Neural cell (in vitro differentiated cells): ENCODE results near the gene RTTN. TPM values are rescaled to one million over a fixed set of nuclear protein-coding genes. Genes with fewer than 3 reads are reported as not detected.

Experiments
- H2AFZ ChIP-seq: fragments of 200-600, 300-800 bp; sonication (generic), shearing (Covaris generic); 2 replicates; pipeline ENCODE4 v1.6.0; 2014; ENCODE audit warnings: low read depth, mild to moderate bottlenecking, antibody characterized with exemption, low read length, moderate library complexity
- H3F3A ChIP-seq: fragments of 200-600 bp; shearing (Covaris generic); 2 replicates; pipeline ENCODE4 v1.6.1; 2016; ENCODE audit warnings: mild to moderate bottlenecking, moderate library complexity, mixed read lengths, antibody characterized with exemption, low read length; ENCODE audit not compliant: insufficient read depth, poor library complexity, severe bottlenecking
- H3K27ac ChIP-seq: fragments of 200-600, 300-800 bp; sonication (generic), shearing (Covaris generic); 2 replicates; pipeline ENCODE4 v1.5.1; 2014; ENCODE audit warnings: mild to moderate bottlenecking, low read length, moderate library complexity
- H3K27me3 ChIP-seq: fragments of 300-800, 200-600 bp; sonication (generic), shearing (Covaris generic); 2 replicates; pipeline ENCODE4 v1.6.0; 2014; ENCODE audit warnings: mild to moderate bottlenecking, low read depth, low read length, moderate library complexity; ENCODE audit not compliant: insufficient read depth
- H3K36me3 ChIP-seq: fragments of 300-800, 200-600 bp; sonication (generic), shearing (Covaris generic); 2 replicates; pipeline ENCODE4 v1.5.1; 2014; ENCODE audit warnings: mild to moderate bottlenecking, antibody characterized with exemption, low read length, moderate library complexity; ENCODE audit not compliant: insufficient read depth
- H3K4me2 ChIP-seq: fragments of 300-800, 200-600 bp; sonication (generic), shearing (Covaris generic); 2 replicates; pipeline ENCODE4 v1.6.0; 2014; ENCODE audit warnings: mild to moderate bottlenecking, low read length
- H3K4me3 ChIP-seq: fragments of 300-800, 200-600 bp; sonication (generic), shearing (Covaris generic); 2 replicates; pipeline ENCODE4 v1.5.1; 2014; ENCODE audit warnings: mild to moderate bottlenecking, low read length, moderate library complexity
- H3K79me2 ChIP-seq: fragments of 200-600 bp; shearing (Covaris generic); replicated peaks from 2 replicates; pipeline ENCODE4 v1.6.0; 2014; ENCODE audit warnings: mild to moderate bottlenecking, low read length, moderate library complexity; ENCODE audit not compliant: insufficient read depth
- H3K9ac ChIP-seq: fragments of 300-800, 200-600 bp; sonication (generic), shearing (Covaris generic); 2 replicates; pipeline ENCODE4 v1.6.1; 2016; ENCODE audit warnings: mild to moderate bottlenecking, low read length, mixed read lengths
- H3K9me2 ChIP-seq: fragments of 200-600 bp; shearing (Covaris generic); 2 replicates; pipeline ENCODE4 v1.6.1; 2016; ENCODE audit warnings: mild to moderate bottlenecking, low read length, mixed read lengths; ENCODE audit not compliant: insufficient read depth
- H3K9me3 ChIP-seq: fragments of 200-600, 300-800 bp; sonication (generic), shearing (Covaris generic); 2 replicates; pipeline ENCODE4 v1.6.1; 2016; ENCODE audit warnings: mild to moderate bottlenecking, mixed run types, low read length, moderate library complexity, mixed read lengths
- H4K20me1 ChIP-seq: fragments of 200-600 bp; shearing (Covaris generic); 2 replicates; pipeline ENCODE4 v1.6.1; 2016; ENCODE audit warnings: mild to moderate bottlenecking, mixed run types; ENCODE audit not compliant: insufficient read depth
- EP300 ChIP-seq: fragments of 450-650 bp; conservative IDR thresholded peaks from 2 replicates; pipeline ENCODE4 v1.6.1; 2014; ENCODE audit warnings: antibody characterized with exemption, mild to moderate bottlenecking, moderate library complexity; ENCODE audit not compliant: poor library complexity, severe bottlenecking
- EZH2 ChIP-seq: fragments of 200-600, 300-800 bp; shearing (Covaris generic), sonication (generic); IDR thresholded peaks from 2 replicates; pipeline ENCODE4 v1.6.1; 2014; ENCODE audit warnings: antibody characterized with exemption, low read length, borderline replicate concordance, mild to moderate bottlenecking; ENCODE audit not compliant: insufficient read depth, poor library complexity, severe bottlenecking
- MXI1 ChIP-seq: fragments of 450-650 bp; conservative IDR thresholded peaks from 2 replicates; pipeline ENCODE4 v1.6.1; 2014; ENCODE audit warnings: antibody characterized with exemption, mild to moderate bottlenecking; ENCODE audit not compliant: poor library complexity, severe bottlenecking
- POLR2AphosphoS5 ChIP-seq: IDR thresholded peaks from 2 replicates; pipeline ENCODE4 v1.6.1; 2012
- RAD21 ChIP-seq: fragments of 450-650 bp; conservative IDR thresholded peaks from 2 replicates; pipeline ENCODE4 v1.6.1; 2014; ENCODE audit warnings: antibody characterized with exemption, mild to moderate bottlenecking, moderate library complexity
- REST ChIP-seq: IDR thresholded peaks from 2 replicates; pipeline ENCODE4 v1.6.1; 2012; ENCODE audit warnings: borderline replicate concordance
- SMC3 ChIP-seq: fragments of 450-650 bp; conservative IDR thresholded peaks from 2 replicates; pipeline ENCODE4 v1.6.1; 2014; ENCODE audit warnings: antibody characterized with exemption, mild to moderate bottlenecking, moderate library complexity; ENCODE audit not compliant: poor library complexity
- TAF1 ChIP-seq: IDR thresholded peaks from 2 replicates; pipeline ENCODE4 v1.6.1; 2012; ENCODE audit warnings: low read depth
- polyA plus RNA-seq: library from polyadenylated mRNA; depleted of rRNA; stranded (reverse); fragments of >200 nt; gene quantifications from 2 replicates; pipeline ENCODE4 v1.2.3, GENCODE V29; 2014
- TF ChIP-seq, protein P1 (sequence below): fragments of 450-650 bp; IDR thresholded peaks from 2 replicates; pipeline ENCODE4 v1.5.1; 2014; ENCODE audit warnings: antibody characterized with exemption, mild to moderate bottlenecking, moderate library complexity; ENCODE audit not compliant: poor library complexity, severe bottlenecking

The RTTN gene
- polyA plus RNA-seq, 1 donor from 2014 or later: 24.2 TPM

DNA sequence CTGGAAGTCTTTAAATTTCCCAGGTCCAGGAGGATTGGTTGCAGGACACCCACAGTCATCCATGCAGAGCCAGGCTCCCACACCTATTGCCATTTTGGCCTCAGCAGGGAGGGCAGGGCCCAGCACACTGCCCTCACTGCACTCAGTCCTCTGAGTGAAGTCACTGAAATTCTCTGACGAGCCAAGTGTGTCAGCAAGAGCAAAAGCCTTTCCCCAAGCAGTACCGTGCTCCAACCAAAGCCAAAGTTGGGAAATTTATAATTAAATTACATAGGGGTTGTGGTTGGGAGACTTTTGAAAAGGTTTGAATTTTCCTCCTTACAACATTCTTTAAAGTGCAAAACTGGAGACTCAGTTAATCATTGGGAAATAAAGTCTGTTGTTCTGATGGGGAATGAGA, 159.3 kb downstream of the RTTN start:
- no peaks in the 10 kb centered on the region for H3K9me2 ChIP-seq
- H3K4me2 ChIP-seq: no peak overlapping the region
- no peaks in the 10 kb centered on the region for H3K27me3 ChIP-seq
- H3K9ac ChIP-seq: no peak overlapping the region
- no peak overlapping the region for H2AFZ ChIP-seq
- TF ChIP-seq SMC3 (no peak), MXI1 (no peak), TAF1 (no peak), EZH2 (no peak), POLR2AphosphoS5 (no peak), RAD21 (no peak), EP300 (no peak), REST (no peak)
- TF ChIP-seq, protein P1, sequence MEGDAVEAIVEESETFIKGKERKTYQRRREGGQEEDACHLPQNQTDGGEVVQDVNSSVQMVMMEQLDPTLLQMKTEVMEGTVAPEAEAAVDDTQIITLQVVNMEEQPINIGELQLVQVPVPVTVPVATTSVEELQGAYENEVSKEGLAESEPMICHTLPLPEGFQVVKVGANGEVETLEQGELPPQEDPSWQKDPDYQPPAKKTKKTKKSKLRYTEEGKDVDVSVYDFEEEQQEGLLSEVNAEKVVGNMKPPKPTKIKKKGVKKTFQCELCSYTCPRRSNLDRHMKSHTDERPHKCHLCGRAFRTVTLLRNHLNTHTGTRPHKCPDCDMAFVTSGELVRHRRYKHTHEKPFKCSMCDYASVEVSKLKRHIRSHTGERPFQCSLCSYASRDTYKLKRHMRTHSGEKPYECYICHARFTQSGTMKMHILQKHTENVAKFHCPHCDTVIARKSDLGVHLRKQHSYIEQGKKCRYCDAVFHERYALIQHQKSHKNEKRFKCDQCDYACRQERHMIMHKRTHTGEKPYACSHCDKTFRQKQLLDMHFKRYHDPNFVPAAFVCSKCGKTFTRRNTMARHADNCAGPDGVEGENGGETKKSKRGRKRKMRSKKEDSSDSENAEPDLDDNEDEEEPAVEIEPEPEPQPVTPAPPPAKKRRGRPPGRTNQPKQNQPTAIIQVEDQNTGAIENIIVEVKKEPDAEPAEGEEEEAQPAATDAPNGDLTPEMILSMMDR: no peak
- no peaks in the 10 kb centered on the region for H4K20me1 ChIP-seq
- H3F3A ChIP-seq: no peaks in the 10 kb centered on the region
- no peaks in the 10 kb centered on the region for H3K36me3 ChIP-seq
- no peaks in the 10 kb centered on the region for H3K9me3 ChIP-seq
- no peak overlapping the region for H3K27ac ChIP-seq
- H3K4me3 ChIP-seq: no peak overlapping the region
- no peaks in the 10 kb centered on the region for H3K79me2 ChIP-seq

DNA sequence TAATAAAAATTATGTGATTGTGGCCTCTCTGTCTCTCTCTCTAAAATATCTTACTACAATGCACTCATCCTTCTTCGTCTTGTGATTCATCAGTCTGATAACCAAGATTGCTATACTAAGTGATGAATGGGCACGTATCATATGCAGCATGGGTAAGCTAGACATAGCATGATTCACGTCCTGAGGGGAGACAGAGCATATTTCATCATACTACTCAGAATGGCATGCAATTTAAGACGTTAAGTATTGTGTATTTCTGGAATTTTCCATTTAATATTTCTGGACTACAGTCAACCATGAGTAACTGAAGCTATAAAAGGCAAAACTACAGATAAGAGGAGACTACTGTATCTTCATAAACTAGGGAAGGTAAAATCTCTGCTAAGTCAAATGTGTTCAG, 160.9 kb downstream of the RTTN start:
- H3K9ac ChIP-seq: no peak overlapping the region
- H3K4me2 ChIP-seq: no peak overlapping the region
- H3K27me3 ChIP-seq: no peaks in the 10 kb centered on the region

More for the DNA sequence above, 160.9 kb downstream of the RTTN start:
- no peak overlapping the region for H2AFZ ChIP-seq
- TF ChIP-seq MXI1: no peak
- no peak for TF ChIP-seq REST
- no peak for TF ChIP-seq SMC3
- TF ChIP-seq, protein P1: no peak
- no peak for TF ChIP-seq POLR2AphosphoS5
- no peak for TF ChIP-seq EZH2
- no peak for TF ChIP-seq EP300
- TF ChIP-seq RAD21: no peak
- TF ChIP-seq TAF1: no peak
- no peaks in the 10 kb centered on the region for H3K9me2 ChIP-seq
- H3K9me3 ChIP-seq: no peaks in the 10 kb centered on the region
- no peaks in the 10 kb centered on the region for H3F3A ChIP-seq
- H3K36me3 ChIP-seq: no peaks in the 10 kb centered on the region
- H3K27ac ChIP-seq: no peak overlapping the region
- H4K20me1 ChIP-seq: no peaks in the 10 kb centered on the region
- no peaks in the 10 kb centered on the region for H3K79me2 ChIP-seq
- no peak overlapping the region for H3K4me3 ChIP-seq
